ENCODE data around the gene PRKD2. TPM values are rescaled to one million over a fixed set of nuclear protein-coding genes. Genes with fewer than 3 reads are reported as not detected.

Gene PRKD2
- total RNA-seq (2022; extraction: Qiagen RNA extraction), result 26.1 to 32.0 TPM (median 27.4 TPM) in 5 replicates

DNA sequence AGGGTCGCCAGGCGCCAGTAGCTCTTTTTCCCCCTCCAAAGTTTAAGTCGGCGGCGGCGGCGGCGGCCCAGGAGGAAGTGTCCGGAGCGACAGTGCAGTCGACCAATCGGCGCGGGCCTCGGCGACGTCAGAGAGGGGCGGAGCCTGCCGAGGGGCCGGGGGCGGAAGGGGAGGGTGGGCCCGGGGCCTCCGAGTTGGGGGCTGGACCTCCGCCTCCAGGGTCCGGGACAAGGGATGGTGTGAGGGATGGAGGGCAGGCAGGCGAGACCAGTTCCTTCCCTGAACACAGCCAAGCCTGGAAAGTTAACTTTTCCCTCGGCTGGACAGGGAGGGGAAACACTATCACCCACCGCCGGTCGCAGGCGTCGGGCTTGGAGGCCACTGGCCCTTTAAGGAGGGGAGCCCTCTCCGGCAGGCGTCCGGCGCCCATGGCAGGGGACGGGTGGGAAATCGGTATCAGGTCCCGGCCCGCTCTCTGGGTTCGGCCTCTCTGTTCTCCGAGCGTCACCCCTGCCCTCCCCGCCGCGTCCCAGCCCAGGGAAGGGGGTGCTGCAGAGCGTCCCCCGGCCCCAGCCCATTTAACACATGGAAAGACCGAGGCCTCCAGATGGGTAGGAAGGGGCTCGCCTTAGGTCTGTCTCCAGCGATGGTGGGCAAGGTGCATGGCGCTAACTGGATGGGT lies at the start of gene PRKD2:
PRKD2 (minus strand) TSS at position 81 of the 682 bp plus-strand sequence. CDS start 744 bp downstream, outside the sequence.

GRCh38 chr19:46746281-46747057 lies 29.6 kb upstream of the PRKD2 start, which contains the start of gene STRN4:
TSS of gene STRN4 (minus strand) at chr19:46746450. CDS start at chr19:46746430, 20 bp downstream.

DNA sequence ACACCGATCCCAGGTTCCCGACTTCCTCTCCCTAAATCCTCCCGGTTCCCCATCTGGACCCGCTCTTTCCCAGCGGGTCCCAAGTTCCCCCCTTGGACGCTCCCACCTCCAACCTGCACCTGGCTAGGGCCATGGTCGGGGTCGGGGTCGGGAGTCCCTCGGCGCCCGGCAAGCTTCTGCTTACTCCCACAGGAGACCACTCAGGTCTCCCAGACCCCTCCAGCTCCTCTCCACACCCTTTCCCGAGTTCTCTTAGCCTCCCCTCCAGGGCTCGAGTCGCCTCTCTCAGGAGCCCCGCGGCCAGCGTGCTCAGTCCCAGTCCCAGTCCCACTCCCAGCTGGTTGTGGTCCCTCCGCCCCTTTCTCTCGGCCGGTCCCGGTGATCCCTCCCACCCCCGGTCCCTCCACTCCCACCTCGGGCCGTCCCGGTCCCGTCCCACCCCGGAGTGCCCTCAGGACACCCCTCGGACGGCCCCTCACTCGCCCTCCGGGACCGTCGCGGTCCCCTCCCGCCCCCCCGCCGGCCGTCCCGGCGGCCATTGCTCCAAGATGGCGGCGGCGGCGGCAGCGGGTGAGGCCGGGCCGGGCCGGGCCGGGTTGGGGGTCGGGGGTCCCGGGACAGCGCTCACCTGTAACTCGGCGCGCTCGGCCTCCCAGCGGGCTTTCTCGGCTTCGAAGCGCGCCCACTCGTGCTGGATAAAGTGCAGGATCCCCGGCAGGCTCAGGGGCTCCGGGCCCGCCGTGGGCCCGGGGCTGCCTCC lies 28.8 kb upstream of the PRKD2 start, which contains the start of gene FKRP:
FKRP (plus strand) TSS at position 537 of the 760 bp plus-strand sequence. CDS start 9,394 bp downstream, outside the sequence.

GRCh38 chr19:46661020-46661731 lies 55.7 kb downstream of the PRKD2 start, which contains the start of gene DACT3:
TSS of gene DACT3 (minus strand) at chr19:46661182. CDS start at chr19:46661064, 118 bp downstream.

GRCh38 chr19:46635920-46636761 lies 80.8 kb downstream of the PRKD2 start, which contains the start of gene GNG8:
TSS of gene GNG8 (minus strand) at chr19:46636202. CDS start at chr19:46634682, 1,520 bp downstream.

DNA sequence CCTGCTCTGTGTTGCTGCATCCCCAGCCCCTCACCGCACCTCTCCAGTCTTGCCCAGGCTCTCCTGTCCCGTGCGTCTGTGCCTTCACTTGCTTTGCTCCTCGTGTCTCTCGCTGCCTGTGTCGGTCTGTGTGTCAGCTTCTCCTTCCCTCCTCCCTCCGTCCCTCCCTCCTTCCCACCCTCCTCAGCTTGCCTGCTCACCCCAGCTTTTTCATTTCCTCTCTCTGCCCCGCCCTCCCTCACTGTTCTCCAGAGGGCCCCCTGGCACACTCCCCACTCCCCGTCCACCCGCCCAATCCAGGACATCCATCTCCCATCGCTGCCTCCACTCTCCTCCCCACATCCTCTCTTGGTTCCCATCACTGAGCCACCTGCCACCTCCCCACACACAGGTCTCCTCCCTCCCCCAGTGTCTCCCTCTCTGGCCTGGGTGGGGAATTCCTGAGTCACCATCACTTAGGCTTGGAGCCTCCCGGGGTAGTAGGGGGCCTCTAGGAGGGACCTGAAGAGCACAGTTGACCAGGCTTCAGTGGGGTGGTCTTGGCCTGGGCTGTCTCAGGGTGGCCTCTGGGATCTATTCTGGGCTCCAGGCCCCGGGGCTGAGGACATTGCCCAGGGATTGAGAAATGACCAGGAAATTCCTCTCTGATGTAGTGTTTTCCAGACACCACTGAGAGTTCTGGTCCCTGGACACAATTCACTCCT lies 91.8 kb downstream of the PRKD2 start, which contains the start of gene PTGIR:
PTGIR (minus strand) TSS at position 132 of the 704 bp plus-strand sequence. CDS start 864 bp downstream, outside the sequence.

Other genes starting within 250 kb of the PRKD2 start
- 8.5 to 11.6 TPM (median 9.4 TPM) in 5 replicates for gene PNMA8A, start 245.6 kb downstream of the PRKD2 start, total RNA-seq (2022; extraction: Qiagen RNA extraction)
- gene PNMA8B, start 221.2 kb downstream of the PRKD2 start, total RNA-seq (2022; extraction: Qiagen RNA extraction), result not detected in 5 replicates
- 218 to 251 TPM (median 238 TPM) in 5 replicates for gene CALM3, start 115.8 kb downstream of the PRKD2 start, total RNA-seq (2022; extraction: Qiagen RNA extraction)
- 0.05 to 0.12 TPM (median 0.12 TPM) in 3 of 5 replicates, not detected in the others for gene PTGIR, start 92.0 kb downstream of the PRKD2 start, total RNA-seq (2022; extraction: Qiagen RNA extraction)
- not detected in 5 replicates for gene GNG8, start 80.9 kb downstream of the PRKD2 start, total RNA-seq (2022; extraction: Qiagen RNA extraction)
- 0.24 to 0.31 TPM (median 0.29 TPM) in 5 replicates for gene DACT3, start 55.9 kb downstream of the PRKD2 start, total RNA-seq (2022; extraction: Qiagen RNA extraction)
- 17.2 to 23.4 TPM (median 19.0 TPM) in 5 replicates for gene FKRP, start 28.9 kb upstream of the PRKD2 start, total RNA-seq (2022; extraction: Qiagen RNA extraction)
- 75.5 to 86.8 TPM (median 81.4 TPM) in 5 replicates for gene STRN4, start 29.3 kb upstream of the PRKD2 start, total RNA-seq (2022; extraction: Qiagen RNA extraction)
- 207 to 235 TPM (median 217 TPM) in 5 replicates for gene SLC1A5, start 71.5 kb upstream of the PRKD2 start, total RNA-seq (2022; extraction: Qiagen RNA extraction)
- gene AP2S1, start 133.7 kb upstream of the PRKD2 start, total RNA-seq (2022; extraction: Qiagen RNA extraction), result 214 to 313 TPM (median 301 TPM) in 5 replicates
- gene ARHGAP35, start 143.9 kb upstream of the PRKD2 start, total RNA-seq (2022; extraction: Qiagen RNA extraction), result 22.3 to 35.2 TPM (median 29.1 TPM) in 5 replicates

Measured in A549 treated with Hydrocortisone at 1 μM for 4 hours (cell line).